HCT116 (cell line): ENCODE data around the gene SSX2IP. TPM values are rescaled to one million over a fixed set of nuclear protein-coding genes. Genes with fewer than 3 reads are reported as not detected.

Source experiments
- ATAC-seq: fragments of 200-7000 bp; cut with Tn5 transposase; 2 replicates; pipeline ENCODE4 v1.9.1; 2020; ENCODE audit warnings: mild to moderate bottlenecking, moderate library complexity
- BruUV-seq: library from RNA; stranded (reverse); fragments of 400-500 nt; replicated peaks from 2 replicates; lab custom pipeline; 2021; lab: Mats Ljungman, UMichigan
- CTCF ChIA-PET: fragments of 300-600 bp; sonication (Branson Sonifier 250); formaldehyde crosslinking; loops from one replicate; lab custom pipeline; 2021; ENCODE audit warnings: antibody characterized with exemption; lab: Charles Lee
- POLR2A ChIA-PET: fragments of 300-600, 350-600 bp; sonication (Branson Sonifier 250); formaldehyde crosslinking; loops from one replicate; lab custom pipeline; 2021; ENCODE audit warnings: antibody characterized with exemption; lab: Charles Lee
- RAD21 ChIA-PET, 2 experiments: fragments of 300-600 bp; sonication (Branson Sonifier 250); formaldehyde crosslinking; loops; one replicate each; lab custom pipeline; 2023; ENCODE audit warnings: low total read pairs in 2 of 2; ENCODE audit not compliant: uncharacterized antibody in 2 of 2, unreplicated experiment in 2 of 2, low non-redundant PET in 1 of 2; lab: Charles Lee
- DNase-seq: peaks from one replicate; pipeline ENCODE4 v3.0.0-alpha.2; 2010; ENCODE audit warnings: low read depth, low spot score
- H2AFZ ChIP-seq: fragments of 200-600 bp; shearing (Covaris generic), sonication (generic); 2 replicates; pipeline ENCODE4 v1.6.1; 2017; ENCODE audit warnings: low read depth, mixed run types, mixed read lengths, antibody characterized with exemption, low read length; ENCODE audit not compliant: poor library complexity, severe bottlenecking
- H3K27ac ChIP-seq: 2 replicates; pipeline ENCODE4 v1.5.1; 2012; ENCODE audit warnings: low read depth, low read length
- H3K27me3 ChIP-seq: fragments of 200-600 bp; sonication (generic); 2 replicates; pipeline ENCODE4 v1.6.1; 2016; ENCODE audit warnings: mixed run types, low read length, mixed read lengths; ENCODE audit not compliant: insufficient read depth
- H3K36me3 ChIP-seq, 2 experiments: fragments of 200-500 bp in 1 of 2; fragments of 200-600 bp in 1 of 2; sonication (Bioruptor generic) in 1 of 2; sonication (generic) in 1 of 2; 2 replicates each; pipeline versions ENCODE4 v1.5.1 to v1.6.1; 2014 to 2016; ENCODE audit warnings: low read length in 2 of 2, inconsistent platforms in 1 of 2, mixed read lengths in 1 of 2, mixed run types in 1 of 2; ENCODE audit not compliant: insufficient read depth in 2 of 2, control insufficient read depth in 1 of 2
- H3K4me1 ChIP-seq, 2 experiments: fragments of 200-600 bp in 1 of 2; sonication (generic) in 1 of 2; 2 replicates each; pipeline versions ENCODE4 v1.5.1 to v1.6.1; 2012 to 2017; ENCODE audit warnings: low read length in 2 of 2, inconsistent platforms in 1 of 2, mild to moderate bottlenecking in 1 of 2, mixed read lengths in 1 of 2, mixed run types in 1 of 2, moderate library complexity in 1 of 2; ENCODE audit not compliant: insufficient read depth in 2 of 2, control insufficient read depth in 1 of 2
- H3K4me2 ChIP-seq: fragments of 200-600 bp; sonication (generic); 2 replicates; pipeline ENCODE4 v1.6.1; 2017; ENCODE audit warnings: mixed run types, low read length, mixed read lengths
- H3K4me3 ChIP-seq, 2 experiments: fragments of 200-600 bp in 1 of 2; sonication (generic) in 1 of 2; replicated peaks in 1 of 2; 2 replicates each; pipeline ENCODE4 v1.5.1; 2011 to 2016; ENCODE audit warnings: low read length in 2 of 2, control low read depth in 1 of 2, low read depth in 1 of 2, mild to moderate bottlenecking in 1 of 2, mixed read lengths in 1 of 2, mixed run types in 1 of 2
- H3K79me2 ChIP-seq: fragments of 200-600 bp; sonication (generic); 2 replicates; pipeline ENCODE4 v1.6.1; 2017; ENCODE audit warnings: mild to moderate bottlenecking, mixed run types, low read length, moderate library complexity, mixed read lengths; ENCODE audit not compliant: insufficient read depth
- H3K9ac ChIP-seq: fragments of 200-600 bp; sonication (generic); 2 replicates; pipeline ENCODE4 v1.6.1; 2016; ENCODE audit warnings: low read length, mixed read lengths
- H3K9me2 ChIP-seq: fragments of 200-600 bp; sonication (generic), shearing (Covaris generic); 2 replicates; pipeline ENCODE4 v1.6.1; 2017; ENCODE audit warnings: mixed run types, mild to moderate bottlenecking, moderate library complexity; ENCODE audit not compliant: insufficient read depth
- H3K9me3 ChIP-seq, 2 experiments: fragments of 200-500 bp in 1 of 2; fragments of 200-600 bp in 1 of 2; sonication (Bioruptor generic) in 1 of 2; sonication (generic) in 1 of 2; 2 replicates each; pipeline ENCODE4 v1.6.1; 2014 to 2017; ENCODE audit warnings: low read length in 2 of 2, mixed read lengths in 2 of 2, inconsistent platforms in 1 of 2, low read depth in 1 of 2, mild to moderate bottlenecking in 1 of 2, mixed run types in 1 of 2, moderate library complexity in 1 of 2; ENCODE audit not compliant: control insufficient read depth in 1 of 2, insufficient read depth in 1 of 2
- H4K20me1 ChIP-seq: fragments of 200-600 bp; sonication (generic), shearing (Covaris generic); 2 replicates; pipeline ENCODE4 v1.6.1; 2017; ENCODE audit warnings: mixed run types, mild to moderate bottlenecking, moderate library complexity; ENCODE audit not compliant: insufficient read depth
- ATF3 ChIP-seq: IDR thresholded peaks from 2 replicates; pipeline ENCODE4 v1.6.1; 2012
- CBX3 ChIP-seq: IDR thresholded peaks from 2 replicates; pipeline ENCODE4 v1.6.1; 2012; ENCODE audit warnings: low read depth
- CEBPB ChIP-seq: IDR thresholded peaks from 2 replicates; pipeline ENCODE4 v1.6.1; 2012; ENCODE audit warnings: low read depth
- EGR1 ChIP-seq: IDR thresholded peaks from 2 replicates; pipeline ENCODE4 v1.6.1; 2012; ENCODE audit warnings: low read depth
- ELF1 ChIP-seq: IDR thresholded peaks from 2 replicates; pipeline ENCODE4 v1.6.1; 2012; ENCODE audit warnings: low read depth, borderline replicate concordance
- EZH2 ChIP-seq: fragments of 200-600 bp; sonication (generic); IDR thresholded peaks from 2 replicates; pipeline ENCODE4 v1.6.1; 2017; ENCODE audit warnings: antibody characterized with exemption, mixed run types
- FOSL1 ChIP-seq: IDR thresholded peaks from 2 replicates; pipeline ENCODE4 v1.6.1; 2012; ENCODE audit warnings: low read depth
- JUND ChIP-seq: IDR thresholded peaks from 2 replicates; pipeline ENCODE4 v1.6.1; 2012
- POLR2AphosphoS5 ChIP-seq: IDR thresholded peaks from 2 replicates; pipeline ENCODE4 v1.6.1; 2011; ENCODE audit warnings: mild to moderate bottlenecking, low read depth, low read length, moderate library complexity
- RAD21 ChIP-seq: IDR thresholded peaks from 2 replicates; pipeline ENCODE4 v1.6.1; 2012; ENCODE audit warnings: low read depth, mild to moderate bottlenecking
- REST ChIP-seq: IDR thresholded peaks from 2 replicates; pipeline ENCODE4 v1.6.1; 2012; ENCODE audit warnings: low read depth
- SIN3A ChIP-seq: IDR thresholded peaks from 2 replicates; pipeline ENCODE4 v1.6.1; 2012; ENCODE audit warnings: low read depth
- SRF ChIP-seq: IDR thresholded peaks from 2 replicates; pipeline ENCODE4 v1.6.1; 2012; ENCODE audit warnings: low read depth
- TCF7L2 ChIP-seq: IDR thresholded peaks from 2 replicates; pipeline ENCODE4 v1.7.0; 2011; ENCODE audit warnings: borderline replicate concordance, inconsistent platforms; ENCODE audit not compliant: insufficient read depth, insufficient read length; ENCODE audit errors: extremely low read depth
- YY1 ChIP-seq: IDR thresholded peaks from 2 replicates; pipeline ENCODE4 v1.6.1; 2011; ENCODE audit warnings: low read length, low read depth, moderate library complexity, mild to moderate bottlenecking; ENCODE audit not compliant: insufficient replicate concordance; ENCODE audit errors: extremely low read depth
- ZBTB33 ChIP-seq: IDR thresholded peaks from 2 replicates; pipeline ENCODE4 v1.6.1; 2011; ENCODE audit warnings: mild to moderate bottlenecking, low read length, moderate library complexity; ENCODE audit not compliant: insufficient replicate concordance; ENCODE audit errors: extremely low read depth
- ZFX ChIP-seq: fragments of 450-650 bp; IDR thresholded peaks from 2 replicates; pipeline ENCODE4 v1.6.1; 2017
- ZNF274 ChIP-seq: fragments of 200-500 bp; sonication (Bioruptor generic); IDR thresholded peaks from 2 replicates; pipeline ENCODE4 v1.6.1; 2014; ENCODE audit warnings: mild to moderate bottlenecking, low read depth, low read length, inconsistent platforms
- intact Hi-C: fragments of 100-400 bp; cut with micrococcal nuclease; formaldehyde crosslinking; loops from 2 replicates; pipeline ENCODE4 v1.10.0; 2022
- total RNA-seq: library from RNA; stranded (reverse); gene quantifications from one replicate; pipeline ENCODE4 v1.2.1, GENCODE V29; 2021; ENCODE audit not compliant: unreplicated experiment
- TF ChIP-seq, protein P1 (sequence below), 3 experiments: fragments of 200-600 bp in 1 of 3; sonication (generic) in 1 of 3; IDR thresholded peaks in 2 of 3; conservative IDR thresholded peaks in 1 of 3; 2 replicates each; pipeline ENCODE4 v1.5.1; 2012 to 2017; ENCODE audit warnings: low read depth in 2 of 3, low read length in 2 of 3, antibody characterized with exemption in 1 of 3, borderline replicate concordance in 1 of 3, control low read depth in 1 of 3, mild to moderate bottlenecking in 1 of 3, mixed read lengths in 1 of 3, mixed run types in 1 of 3, moderate library complexity in 1 of 3; ENCODE audit not compliant: insufficient read depth in 1 of 3

Gene SSX2IP
- total RNA-seq, 1 experiment from 2014 or later, result 51.5 TPM

- ChIA-PET POLR2A (no interaction called here), RAD21 (no interaction called here), CTCF (no interaction called here)
- Histone ChIP-seq H3K36me3 (no peaks in the 10 kb centered on the region), H3K9me2 (no peaks in the 10 kb centered on the region), H3K4me1 (peaks cover 0 to 7% of the 10 kb centered on the region in 2 experiments; a peak in 1 of 4 replicates), H4K20me1 (no peaks in the 10 kb centered on the region), H3K9ac (no peak overlapping the region), H3K4me2 (no peak overlapping the region), H3K27ac (no peak overlapping the region), H3K27me3 (no peaks in the 10 kb centered on the region), H2AFZ (no peak overlapping the region), H3K79me2 (no peaks in the 10 kb centered on the region), H3K9me3 (no peaks in the 10 kb centered on the region)
- ATAC-seq, result no peak
- BruUV-seq, result no TSS peak
- intact Hi-C loops, result no loop called here
- TF ChIP-seq CEBPB (no peak), EGR1 (no peak), ELF1 (no peak), SIN3A (no peak), ZNF274 (no peak), JUND (no peak), POLR2AphosphoS5 (no peak), REST (no peak), TCF7L2 (no peak), FOSL1 (no peak), YY1 (no peak), ZFX (no peak), RAD21 (no peak), CBX3 (no peak), ZBTB33 (no peak), EZH2 (no peak), ATF3 (no peak), SRF (no peak)
- TF ChIP-seq, protein P1, sequence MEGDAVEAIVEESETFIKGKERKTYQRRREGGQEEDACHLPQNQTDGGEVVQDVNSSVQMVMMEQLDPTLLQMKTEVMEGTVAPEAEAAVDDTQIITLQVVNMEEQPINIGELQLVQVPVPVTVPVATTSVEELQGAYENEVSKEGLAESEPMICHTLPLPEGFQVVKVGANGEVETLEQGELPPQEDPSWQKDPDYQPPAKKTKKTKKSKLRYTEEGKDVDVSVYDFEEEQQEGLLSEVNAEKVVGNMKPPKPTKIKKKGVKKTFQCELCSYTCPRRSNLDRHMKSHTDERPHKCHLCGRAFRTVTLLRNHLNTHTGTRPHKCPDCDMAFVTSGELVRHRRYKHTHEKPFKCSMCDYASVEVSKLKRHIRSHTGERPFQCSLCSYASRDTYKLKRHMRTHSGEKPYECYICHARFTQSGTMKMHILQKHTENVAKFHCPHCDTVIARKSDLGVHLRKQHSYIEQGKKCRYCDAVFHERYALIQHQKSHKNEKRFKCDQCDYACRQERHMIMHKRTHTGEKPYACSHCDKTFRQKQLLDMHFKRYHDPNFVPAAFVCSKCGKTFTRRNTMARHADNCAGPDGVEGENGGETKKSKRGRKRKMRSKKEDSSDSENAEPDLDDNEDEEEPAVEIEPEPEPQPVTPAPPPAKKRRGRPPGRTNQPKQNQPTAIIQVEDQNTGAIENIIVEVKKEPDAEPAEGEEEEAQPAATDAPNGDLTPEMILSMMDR (IDR thresholded peaks at IDR 0.05 in 2 of 3, conservative IDR thresholded peaks at IDR 0.05 in 1 of 3; ENCODE audit: borderline replicate concordance in 1 of 3, insufficient read depth in 1 of 3, low read depth in 2 of 3, low read length in 2 of 3), result no peak
- TF ChIP-seq, all 23 proteins: peak for 0
- no peak overlapping the region for H3K4me3 ChIP-seq
- DNase-seq, result no peak
These were observed 30.9 kb upstream of the SSX2IP start for GRCh38 chr1:84721152-84721551.
